A549 (cell line): ENCODE data around the gene TRAK1. TPM values are rescaled to one million over a fixed set of nuclear protein-coding genes. Genes with fewer than 3 reads are reported as not detected.

Experiments used
- ATAC-seq, 2 experiments: fragments of 200-7000 bp in 1 of 2; fragments of >200 bp in 1 of 2; cut with Nextera tagmentation in 1 of 2; cut with Tn5 transposase in 1 of 2; 3 replicates each; pipeline versions ENCODE4 v1.8.0 to v1.9.1; 2018 to 2020; ENCODE audit warnings: mild to moderate bottlenecking in 1 of 2, moderate library complexity in 1 of 2
- CTCF ChIA-PET: fragments of 300-600 bp; sonication (Branson Sonifier 250); formaldehyde crosslinking; extraction: SDS; loops from one replicate; lab custom pipeline; 2021; ENCODE audit warnings: antibody characterized with exemption, inconsistent platforms; lab: Yijun Ruan, JAX
- POLR2A ChIA-PET: fragments of 350-600 bp; formaldehyde crosslinking; extraction: SDS; loops from one replicate; lab custom pipeline; 2021; ENCODE audit warnings: antibody characterized with exemption, inconsistent platforms; lab: Yijun Ruan, JAX
- DNase-seq, 2 experiments: peaks; one replicate each; pipeline versions ENCODE4 v3.0.0 to v3.0.0-alpha.2; 2011 to 2016; ENCODE audit warnings: low read depth in 1 of 2, low spot score in 1 of 2
- FAIRE-seq: peaks from 2 replicates; lab custom pipeline; 2011; peaks lifted over from hg19 to GRCh38; lab: Jason Lieb, UNC
- H3K27ac ChIP-seq, 2 experiments: fragments of >200 bp; sonication (Bioruptor Twin); formaldehyde crosslinking; 3 replicates each; pipeline ENCODE4 v1.5.1; 2016 to 2017
- H3K4me1 ChIP-seq: fragments of >200 bp; sonication (Bioruptor Twin); formaldehyde crosslinking; 3 replicates; pipeline ENCODE4 v1.6.1; 2016
- H3K4me2 ChIP-seq: fragments of >200 bp; sonication (Bioruptor Twin); formaldehyde crosslinking; 3 replicates; pipeline ENCODE4 v1.6.1; 2016
- H3K4me3 ChIP-seq: fragments of >200 bp; sonication (Bioruptor Twin); formaldehyde crosslinking; 3 replicates; pipeline ENCODE4 v1.5.1; 2016
- H3K9me3 ChIP-seq: fragments of >200 bp; sonication (Bioruptor Twin); formaldehyde crosslinking; 3 replicates; pipeline ENCODE4 v1.6.1; 2016
- CBX8 ChIP-seq: fragments of 200-600 bp; sonication (generic); IDR thresholded peaks from 2 replicates; pipeline ENCODE4 v1.6.1; 2016
- CEBPB ChIP-seq, 2 experiments: fragments of >200 bp in 1 of 2; sonication (Bioruptor Twin) in 1 of 2; formaldehyde crosslinking in 1 of 2; IDR thresholded peaks; 2 replicates each; pipeline ENCODE4 v1.6.1; 2012 to 2016
- CHD2 ChIP-seq: fragments of 150-350 bp; IDR thresholded peaks from 2 replicates; pipeline ENCODE4 v1.6.1; 2014; ENCODE audit warnings: low read length; ENCODE audit not compliant: partially characterized antibody
- CHD4 ChIP-seq: fragments of 200-600 bp; sonication (generic); IDR thresholded peaks from 2 replicates; pipeline ENCODE4 v1.6.1; 2016; ENCODE audit warnings: antibody characterized with exemption, mild to moderate bottlenecking, borderline replicate concordance
- EHMT2 ChIP-seq: fragments of 200-600 bp; sonication (generic); IDR thresholded peaks from 2 replicates; pipeline ENCODE4 v1.6.1; 2016; ENCODE audit warnings: antibody characterized with exemption, low read depth, mild to moderate bottlenecking, moderate library complexity
- FOSB ChIP-seq: fragments of 250-450 bp; sonication (Bioruptor Pico); IDR thresholded peaks from 2 replicates; pipeline ENCODE4 v1.5.0; 2020; ENCODE audit warnings: mild to moderate bottlenecking, moderate library complexity
- GATA3 ChIP-seq: IDR thresholded peaks from 2 replicates; pipeline ENCODE4 v1.6.1; 2012; ENCODE audit warnings: borderline replicate concordance
- JUNB ChIP-seq: fragments of >200 bp; sonication (Bioruptor Twin); formaldehyde crosslinking; IDR thresholded peaks from 2 replicates; pipeline ENCODE4 v1.6.1; 2016
- MAZ ChIP-seq: fragments of 150-350 bp; IDR thresholded peaks from 2 replicates; pipeline ENCODE4 v1.6.1; 2014; ENCODE audit warnings: antibody characterized with exemption, low read depth, low read length, borderline replicate concordance
- NPAS2 ChIP-seq: fragments of 250-450 bp; sonication (Bioruptor Pico); IDR thresholded peaks from 2 replicates; pipeline ENCODE4 v1.8.0; 2022; ENCODE audit warnings: mild to moderate bottlenecking, moderate library complexity, borderline replicate concordance
- PHF8 ChIP-seq: fragments of 200-600 bp; sonication (generic); IDR thresholded peaks from 2 replicates; pipeline ENCODE4 v1.6.1; 2016; ENCODE audit warnings: low read depth, mild to moderate bottlenecking, antibody characterized with exemption, moderate library complexity, borderline replicate concordance
- POLR2A ChIP-seq: IDR thresholded peaks from 2 replicates; pipeline ENCODE4 v1.6.1; 2012; ENCODE audit warnings: mild to moderate bottlenecking, low read length
- RFX5 ChIP-seq: fragments of 450-650 bp; IDR thresholded peaks from 2 replicates; pipeline ENCODE4 v1.7.1; 2014; ENCODE audit warnings: antibody characterized with exemption, mild to moderate bottlenecking, moderate library complexity
- SMC3 ChIP-seq: fragments of >200 bp; sonication (Bioruptor Twin); formaldehyde crosslinking; IDR thresholded peaks from 3 replicates; pipeline ENCODE4 v1.6.1; 2018; ENCODE audit warnings: inconsistent platforms
- SREBF2 ChIP-seq: fragments of 450-650 bp; IDR thresholded peaks from 2 replicates; pipeline ENCODE4 v1.6.1; 2014; ENCODE audit warnings: mild to moderate bottlenecking, moderate library complexity
- TFCP2L1 ChIP-seq: fragments of 250-450 bp; sonication (Bioruptor Pico); IDR thresholded peaks from 2 replicates; pipeline ENCODE4 v1.5.0; 2021; ENCODE audit warnings: mild to moderate bottlenecking
- ZNF302 ChIP-seq: fragments of 250-450 bp; sonication (Bioruptor Pico); IDR thresholded peaks from 2 replicates; pipeline ENCODE4 v1.9.0; 2021; ENCODE audit warnings: inconsistent platforms, mild to moderate bottlenecking, moderate library complexity
- WGBS: methylation state at CpG from one replicate; pipeline ENCODE4 v1.1.6; 2017; ENCODE audit errors: missing lambda C conversion rate; 5-methylcytosine and 5-hydroxymethylcytosine counted together
- polyA plus RNA-seq, 4 experiments: library from polyadenylated mRNA; depleted of rRNA in 3 of 4; stranded (reverse); fragments of >200 nt; fragmentation: RNase III in 1 of 4; extraction: RNeasy Plus Mini Kit Qiagen cat#74134 plus additional on column Dnase treatment in 1 of 4; gene quantifications; 2 replicates in 3 of 4; 3 replicates in 1 of 4; pipeline ENCODE4 v1.2.3, GENCODE V29; 2011 to 2017
- TF ChIP-seq, protein P1 (sequence below): fragments of 250-450 bp; sonication (Bioruptor Pico); IDR thresholded peaks from 2 replicates; pipeline ENCODE4 v1.5.0; 2021; ENCODE audit warnings: mild to moderate bottlenecking, moderate library complexity, borderline replicate concordance
- TF ChIP-seq, protein P2 (sequence below): fragments of 450-650 bp; IDR thresholded peaks from 2 replicates; pipeline ENCODE4 v1.6.1; 2014; ENCODE audit warnings: antibody characterized with exemption
- TF ChIP-seq, protein P3 (sequence below): fragments of 150-350 bp; IDR thresholded peaks from 2 replicates; pipeline ENCODE4 v1.6.1; 2014; ENCODE audit warnings: low read depth, mild to moderate bottlenecking, low read length
- TF ChIP-seq, protein P4 (sequence below): fragments of >200 bp; sonication (Bioruptor Twin); formaldehyde crosslinking; IDR thresholded peaks from 3 replicates; pipeline ENCODE4 v1.5.1; 2016

Gene TRAK1
- polyA plus RNA-seq, 2 of the 4 experiments (the other 2 are of a cell fraction) = 12.2 to 22.3 TPM

DNA sequence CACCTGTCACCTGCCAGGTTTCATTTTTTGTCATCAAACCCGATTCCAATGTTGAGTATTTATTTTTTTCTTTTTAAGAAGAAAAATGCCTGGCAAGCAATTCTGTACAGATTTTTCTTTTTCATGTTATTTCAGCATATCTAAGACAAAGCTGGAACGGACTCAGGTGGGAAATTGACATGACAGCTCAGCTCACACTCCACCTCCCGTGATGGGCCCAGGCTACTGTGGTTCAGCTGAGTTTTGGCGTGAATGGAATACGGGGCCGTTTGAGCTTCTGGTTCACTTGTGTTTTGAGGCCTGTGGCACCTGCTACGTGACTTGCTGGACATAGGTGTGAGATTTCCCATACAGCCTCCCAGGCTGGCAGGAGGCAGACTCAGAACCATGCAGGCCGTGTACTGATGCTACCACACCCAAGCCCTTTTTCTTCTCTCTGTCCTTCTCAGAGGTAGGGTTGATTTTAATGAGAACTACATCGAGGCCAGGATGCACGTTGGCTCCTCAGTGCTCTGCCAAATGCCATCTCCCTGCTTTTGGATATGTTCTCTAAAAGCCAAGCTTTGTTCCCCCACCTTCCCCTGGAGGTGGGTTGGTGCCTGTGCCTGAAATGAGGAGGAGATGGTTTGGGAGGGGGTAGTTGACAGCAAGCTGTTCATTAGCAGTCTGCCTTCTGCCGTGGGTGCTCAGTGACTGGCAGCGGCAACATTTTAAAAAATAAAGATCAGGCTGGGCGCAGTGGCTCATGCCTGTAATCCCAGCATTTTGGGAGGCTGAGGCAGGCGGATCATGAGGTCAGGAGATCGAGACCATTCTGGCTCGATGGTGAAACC lies 48.7 kb downstream of the TRAK1 start:
- DNase-seq = no peak
- 89% methylated on average over 16 of the region's 16 CpGs for WGBS
- CTCF ChIA-PET = interaction anchor here (1.2 kb wide), 2 partner anchors 10 to 22 kb away, joined by 3 to 4 read pairs; no protein-coding TSS in a partner anchor
- no peak for FAIRE-seq
- ATAC-seq = no peak
- Histone ChIP-seq H3K4me3 (no peak overlapping the region), H3K4me1 (no peaks in the 10 kb centered on the region), H3K9me3 (no peaks in the 10 kb centered on the region), H3K4me2 (no peak overlapping the region), H3K27ac (no peak overlapping the region)
- TF ChIP-seq FOSB (no peak), TFCP2L1 (CRISPR knock-in tag) (no peak), CEBPB (IDR thresholded peaks at IDR 0.05) (no peak), MAZ (no peak), POLR2A (no peak), SREBF2 (no peak), CHD2 (no peak), CBX8 (no peak), EHMT2 (no peak), CHD4 (no peak), RFX5 (no peak), GATA3 (no peak), JUNB (no peak), ZNF302 (no peak)
- TF ChIP-seq, protein P1, sequence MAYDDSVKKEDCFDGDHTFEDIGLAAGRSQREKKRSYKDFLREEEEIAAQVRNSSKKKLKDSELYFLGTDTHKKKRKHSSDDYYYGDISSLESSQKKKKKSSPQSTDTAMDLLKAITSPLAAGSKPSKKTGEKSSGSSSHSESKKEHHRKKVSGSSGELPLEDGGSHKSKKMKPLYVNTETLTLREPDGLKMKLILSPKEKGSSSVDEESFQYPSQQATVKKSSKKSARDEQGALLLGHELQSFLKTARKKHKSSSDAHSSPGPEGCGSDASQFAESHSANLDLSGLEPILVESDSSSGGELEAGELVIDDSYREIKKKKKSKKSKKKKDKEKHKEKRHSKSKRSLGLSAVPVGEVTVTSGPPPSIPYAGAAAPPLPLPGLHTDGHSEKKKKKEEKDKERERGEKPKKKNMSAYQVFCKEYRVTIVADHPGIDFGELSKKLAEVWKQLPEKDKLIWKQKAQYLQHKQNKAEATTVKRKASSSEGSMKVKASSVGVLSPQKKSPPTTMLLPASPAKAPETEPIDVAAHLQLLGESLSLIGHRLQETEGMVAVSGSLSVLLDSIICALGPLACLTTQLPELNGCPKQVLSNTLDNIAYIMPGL = no peak
- TF ChIP-seq, protein P2, sequence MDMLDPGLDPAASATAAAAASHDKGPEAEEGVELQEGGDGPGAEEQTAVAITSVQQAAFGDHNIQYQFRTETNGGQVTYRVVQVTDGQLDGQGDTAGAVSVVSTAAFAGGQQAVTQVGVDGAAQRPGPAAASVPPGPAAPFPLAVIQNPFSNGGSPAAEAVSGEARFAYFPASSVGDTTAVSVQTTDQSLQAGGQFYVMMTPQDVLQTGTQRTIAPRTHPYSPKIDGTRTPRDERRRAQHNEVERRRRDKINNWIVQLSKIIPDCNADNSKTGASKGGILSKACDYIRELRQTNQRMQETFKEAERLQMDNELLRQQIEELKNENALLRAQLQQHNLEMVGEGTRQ = no peak
- TF ChIP-seq, protein P3, sequence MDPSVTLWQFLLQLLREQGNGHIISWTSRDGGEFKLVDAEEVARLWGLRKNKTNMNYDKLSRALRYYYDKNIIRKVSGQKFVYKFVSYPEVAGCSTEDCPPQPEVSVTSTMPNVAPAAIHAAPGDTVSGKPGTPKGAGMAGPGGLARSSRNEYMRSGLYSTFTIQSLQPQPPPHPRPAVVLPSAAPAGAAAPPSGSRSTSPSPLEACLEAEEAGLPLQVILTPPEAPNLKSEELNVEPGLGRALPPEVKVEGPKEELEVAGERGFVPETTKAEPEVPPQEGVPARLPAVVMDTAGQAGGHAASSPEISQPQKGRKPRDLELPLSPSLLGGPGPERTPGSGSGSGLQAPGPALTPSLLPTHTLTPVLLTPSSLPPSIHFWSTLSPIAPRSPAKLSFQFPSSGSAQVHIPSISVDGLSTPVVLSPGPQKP = no peak
- POLR2A ChIA-PET = no interaction called here

DNA sequence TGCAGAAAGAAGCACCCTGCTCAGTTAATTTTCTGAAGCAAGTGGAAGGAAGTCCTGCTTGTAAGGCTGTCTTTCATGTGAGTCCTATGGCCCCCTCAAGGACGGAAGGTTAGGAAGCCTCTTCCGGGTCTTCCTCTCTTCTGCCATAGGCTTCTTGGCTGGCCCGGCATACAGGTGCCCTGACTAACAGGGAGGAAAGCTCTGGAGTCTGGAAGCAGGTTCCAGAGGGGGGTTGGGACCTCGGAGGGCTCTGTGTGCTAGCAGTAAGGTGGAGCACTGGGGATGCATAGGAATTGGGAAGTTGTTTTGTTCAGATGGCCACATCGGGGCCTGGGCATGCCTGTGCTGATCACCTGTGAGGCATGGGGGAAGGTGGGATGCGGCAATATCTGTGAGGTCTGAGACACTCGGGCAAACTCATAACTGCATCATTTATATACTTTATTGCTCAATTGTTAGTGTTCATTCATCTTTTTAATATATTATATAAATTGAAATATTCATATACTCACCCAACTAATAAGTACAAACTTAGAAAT lies 49.6 kb downstream of the TRAK1 start:
- Histone ChIP-seq H3K27ac (no peak overlapping the region), H3K4me3 (no peak overlapping the region), H3K4me1 (no peaks in the 10 kb centered on the region), H3K9me3 (no peaks in the 10 kb centered on the region), H3K4me2 (no peak overlapping the region)
- CTCF ChIA-PET = interaction anchor here (1.2 kb wide), 1 partner anchor 11 kb away, joined by 3 read pairs; no protein-coding TSS in a partner anchor
- POLR2A ChIA-PET = no interaction called here
- FAIRE-seq = no peak
- DNase-seq = no peak
- no peak for ATAC-seq
- TF ChIP-seq, protein P4, sequence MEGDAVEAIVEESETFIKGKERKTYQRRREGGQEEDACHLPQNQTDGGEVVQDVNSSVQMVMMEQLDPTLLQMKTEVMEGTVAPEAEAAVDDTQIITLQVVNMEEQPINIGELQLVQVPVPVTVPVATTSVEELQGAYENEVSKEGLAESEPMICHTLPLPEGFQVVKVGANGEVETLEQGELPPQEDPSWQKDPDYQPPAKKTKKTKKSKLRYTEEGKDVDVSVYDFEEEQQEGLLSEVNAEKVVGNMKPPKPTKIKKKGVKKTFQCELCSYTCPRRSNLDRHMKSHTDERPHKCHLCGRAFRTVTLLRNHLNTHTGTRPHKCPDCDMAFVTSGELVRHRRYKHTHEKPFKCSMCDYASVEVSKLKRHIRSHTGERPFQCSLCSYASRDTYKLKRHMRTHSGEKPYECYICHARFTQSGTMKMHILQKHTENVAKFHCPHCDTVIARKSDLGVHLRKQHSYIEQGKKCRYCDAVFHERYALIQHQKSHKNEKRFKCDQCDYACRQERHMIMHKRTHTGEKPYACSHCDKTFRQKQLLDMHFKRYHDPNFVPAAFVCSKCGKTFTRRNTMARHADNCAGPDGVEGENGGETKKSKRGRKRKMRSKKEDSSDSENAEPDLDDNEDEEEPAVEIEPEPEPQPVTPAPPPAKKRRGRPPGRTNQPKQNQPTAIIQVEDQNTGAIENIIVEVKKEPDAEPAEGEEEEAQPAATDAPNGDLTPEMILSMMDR = no peak
- no peak for TF ChIP-seq GATA3
- TF ChIP-seq JUNB = no peak
- no peak for TF ChIP-seq SMC3
- TF ChIP-seq CHD4 = no peak
- TF ChIP-seq, protein P2 = no peak
- no peak for TF ChIP-seq PHF8
- TF ChIP-seq NPAS2 (CRISPR knock-in tag) = no peak
- WGBS = 89% methylated on average over 7 of the region's 7 CpGs
